ENCODE measurements around the gene PKHD1.
"Not testable (repeated sequence)": the region's sequence is repeated elsewhere in the genome, so short reads cannot be mapped to it uniquely, and the experiment has no call there.

PKHD1 gene

GRCh38 chr6:51986864-51987263 lies 100.5 kb downstream of the PKHD1 start:
- no peak for DNase-seq (ENCODE audit: low spot score)

DNA sequence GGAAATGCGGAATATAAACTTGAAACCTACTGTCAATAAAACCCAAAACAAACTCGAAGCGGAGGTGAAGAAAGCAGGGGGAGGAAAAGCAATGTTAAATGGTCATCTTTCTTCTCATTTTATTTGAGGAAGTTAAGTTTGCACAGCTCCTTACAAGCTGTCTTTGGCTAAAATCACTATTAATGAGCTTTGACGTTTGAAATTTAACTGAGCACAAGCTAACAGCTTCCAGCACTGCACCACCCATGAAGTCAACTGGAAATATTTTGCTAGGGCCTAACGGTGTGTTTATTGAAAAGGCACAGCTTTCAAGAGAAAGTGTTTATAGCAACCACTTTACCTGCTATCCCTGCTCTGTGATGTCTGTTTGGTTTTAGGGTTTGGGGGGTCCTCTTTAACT lies 103.8 kb downstream of the PKHD1 start:
- DNase-seq (ENCODE audit: low spot score), result no peak

DNA sequence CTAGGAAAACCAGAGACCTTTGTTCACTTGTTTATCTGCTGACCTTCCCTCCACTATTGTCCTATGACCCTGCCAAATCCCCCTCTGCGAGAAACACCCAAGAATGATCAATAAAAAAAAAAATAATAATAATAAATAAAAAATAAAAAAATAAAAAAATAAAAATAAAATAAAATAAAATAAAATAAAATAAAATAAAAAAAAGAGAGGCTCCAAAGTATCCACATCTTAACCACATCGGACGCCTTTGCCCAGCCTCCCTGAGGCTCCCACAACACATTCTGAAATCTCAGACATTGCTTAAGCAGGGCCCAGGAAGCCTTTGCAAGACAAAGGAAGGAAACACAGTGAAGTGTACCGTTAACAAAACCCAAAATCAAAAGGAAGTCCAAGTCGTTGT lies 104.7 kb downstream of the PKHD1 start:
- DNase-seq (ENCODE audit: low spot score), result not testable (repeated sequence)

GRCh38 chr6:51976374-51976773 lies 111.0 kb downstream of the PKHD1 start:
- DNase-seq (ENCODE audit: low spot score), result no peak

DNA sequence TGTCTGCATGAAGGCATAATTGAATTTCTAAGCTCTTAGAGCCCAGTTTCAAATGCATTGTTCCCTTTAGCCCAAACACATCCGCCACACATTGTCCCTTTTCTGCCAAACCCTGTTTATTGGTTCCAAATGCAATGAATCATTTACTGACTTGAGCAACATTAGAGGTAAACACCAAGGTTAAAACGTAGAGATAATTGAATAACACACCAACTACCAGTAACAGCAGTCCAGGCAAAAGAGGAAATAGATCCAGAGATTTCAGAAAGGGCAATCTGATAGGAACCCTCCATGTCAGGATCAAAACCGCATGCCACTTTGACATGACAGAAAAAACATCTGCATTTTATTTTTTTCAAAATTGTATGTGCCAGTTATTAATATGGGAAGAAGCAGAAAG lies 114.8 kb downstream of the PKHD1 start:
- DNase-seq (ENCODE audit: low spot score), result no peak

DNA sequence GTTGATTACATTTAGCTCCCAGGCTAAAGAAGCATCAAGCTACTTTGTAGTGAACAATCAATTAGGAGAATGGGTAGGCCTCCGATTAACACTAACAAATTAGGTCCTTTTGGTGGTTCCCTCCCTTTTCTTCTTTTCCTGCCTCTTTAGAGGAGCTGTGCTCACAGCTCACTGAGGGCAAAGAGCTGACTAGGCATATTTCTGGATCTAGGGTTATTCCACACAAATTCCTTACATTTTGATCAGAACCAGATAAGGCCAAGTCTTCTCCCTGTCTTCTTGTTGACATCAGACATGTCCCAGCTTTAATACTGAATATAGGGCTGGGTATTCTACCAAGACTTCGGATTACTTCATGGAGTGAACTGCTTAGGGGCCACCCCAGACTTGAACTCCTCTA lies 119.1 kb downstream of the PKHD1 start:
- DNase-seq (ENCODE audit: low spot score), result no peak

DNA sequence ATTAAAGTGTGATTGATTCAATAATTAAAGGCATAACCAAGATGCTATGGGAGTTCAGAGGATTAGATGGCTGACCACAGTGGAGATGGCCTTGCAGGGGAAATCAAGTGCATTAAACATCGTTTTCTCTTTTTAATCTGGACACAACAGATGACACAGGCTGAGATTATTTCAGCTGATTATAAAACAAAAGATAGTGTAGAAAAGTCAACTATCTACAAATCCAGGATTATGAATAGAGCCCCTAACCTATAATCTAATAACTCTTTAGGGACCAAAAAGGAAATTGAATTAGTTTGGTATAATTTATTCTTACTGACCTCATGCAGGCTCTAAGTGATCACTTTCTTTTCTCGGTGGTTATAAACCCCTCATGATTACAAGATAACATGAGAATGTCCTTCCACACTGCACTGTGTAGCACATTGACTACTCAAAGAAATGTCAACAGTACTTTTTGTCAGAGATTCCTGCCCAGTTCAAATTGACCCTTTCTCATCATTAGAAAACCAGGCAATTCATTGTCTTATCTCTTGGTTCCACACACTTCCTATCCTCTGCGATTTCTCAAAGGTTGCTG lies 122.1 kb downstream of the PKHD1 start:
- DNase-seq (ENCODE audit: low spot score), result no peak

DNA sequence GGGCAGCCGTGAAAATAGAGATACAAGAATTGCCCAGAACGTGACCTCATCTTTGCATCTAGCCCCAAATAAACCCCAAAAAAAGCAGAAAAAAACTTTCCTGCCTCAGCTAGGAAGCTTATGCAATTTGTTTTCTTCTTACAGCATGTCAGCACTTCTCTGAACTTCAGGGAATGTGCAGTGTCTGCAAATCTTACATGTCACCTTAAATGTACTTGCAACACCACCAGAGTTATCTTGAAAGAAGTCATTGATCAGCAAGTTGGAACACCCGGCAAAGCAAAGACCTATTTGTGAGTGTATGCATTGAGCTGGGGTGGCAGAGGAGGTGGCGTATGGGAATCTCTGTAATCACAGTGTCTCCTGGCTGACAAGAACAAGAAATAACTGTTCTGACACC lies 123.4 kb downstream of the PKHD1 start:
- DNase-seq (ENCODE audit: low spot score), result no peak

GRCh38 chr6:51962354-51962753 lies 125.1 kb downstream of the PKHD1 start:
- no peak for DNase-seq (ENCODE audit: low spot score)

GRCh38 chr6:51960419-51960818 lies 127.0 kb downstream of the PKHD1 start:
- DNase-seq (ENCODE audit: low spot score), result no peak

- DNase-seq (ENCODE audit: low spot score), result peak; percentile 30
These were observed 127.5 kb downstream of the PKHD1 start for GRCh38 chr6:51959744-51960383.

- no peak for DNase-seq (ENCODE audit: low spot score)
These were observed 132.7 kb downstream of the PKHD1 start for GRCh38 chr6:51954681-51955080.

GRCh38 chr6:51953246-51953645 lies 134.2 kb downstream of the PKHD1 start:
- no peak for DNase-seq (ENCODE audit: low spot score)

GRCh38 chr6:51951924-51952323 lies 135.5 kb downstream of the PKHD1 start:
- DNase-seq (ENCODE audit: low spot score), result no peak

DNA sequence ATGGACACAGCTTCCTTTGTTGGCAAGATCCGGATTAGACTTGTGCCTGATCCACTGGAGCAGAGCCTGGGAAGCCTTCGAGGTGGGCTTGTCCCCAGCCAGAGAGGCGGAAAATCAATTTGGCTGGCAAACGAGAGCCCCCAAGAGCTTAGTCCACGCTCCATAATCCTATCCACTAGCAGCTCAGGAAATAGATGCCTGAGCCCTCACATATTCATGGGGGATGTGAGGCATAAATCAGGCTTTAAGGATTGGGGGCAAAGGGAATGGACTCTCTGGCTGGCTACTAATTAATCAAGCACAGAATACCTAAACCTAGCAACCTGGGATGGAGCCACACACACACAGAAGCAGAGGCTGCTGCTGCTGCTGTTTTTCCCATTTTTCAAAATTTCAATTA lies 137.9 kb downstream of the PKHD1 start:
- DNase-seq (ENCODE audit: low spot score), result no peak

GRCh38 chr6:51939695-51940094 lies 147.7 kb downstream of the PKHD1 start:
- DNase-seq (ENCODE audit: low spot score), result not testable (repeated sequence)

GRCh38 chr6:51936531-51937290 lies 150.7 kb downstream of the PKHD1 start:
- no peak for DNase-seq (ENCODE audit: low spot score)

DNA sequence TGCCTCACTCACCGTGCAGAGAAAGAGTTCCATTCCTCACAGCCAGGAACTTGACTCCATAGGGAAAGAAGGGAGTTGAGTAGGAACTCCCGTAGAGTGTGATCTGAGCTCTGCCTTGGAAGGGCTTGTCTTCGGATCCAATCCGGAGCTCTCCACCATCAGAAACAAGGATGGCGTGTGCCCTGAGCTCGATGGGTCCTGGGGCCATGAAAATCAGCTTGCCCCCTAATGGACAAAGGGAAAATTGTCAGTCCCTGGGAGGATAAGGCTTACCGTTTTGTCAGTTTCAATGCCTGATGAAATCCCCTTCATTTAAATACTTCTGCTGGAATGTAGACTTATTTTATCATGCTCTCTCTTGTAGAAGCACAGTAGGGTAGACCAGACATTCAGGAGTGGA lies 153.3 kb downstream of the PKHD1 start:
- DNase-seq (ENCODE audit: low spot score), result no peak

GRCh38 chr6:51932956-51933355 lies 154.5 kb downstream of the PKHD1 start:
- no peak for DNase-seq (ENCODE audit: low spot score)

- no peak for DNase-seq (ENCODE audit: low spot score)
These were observed 156.8 kb downstream of the PKHD1 start for GRCh38 chr6:51930602-51931001.

DNA sequence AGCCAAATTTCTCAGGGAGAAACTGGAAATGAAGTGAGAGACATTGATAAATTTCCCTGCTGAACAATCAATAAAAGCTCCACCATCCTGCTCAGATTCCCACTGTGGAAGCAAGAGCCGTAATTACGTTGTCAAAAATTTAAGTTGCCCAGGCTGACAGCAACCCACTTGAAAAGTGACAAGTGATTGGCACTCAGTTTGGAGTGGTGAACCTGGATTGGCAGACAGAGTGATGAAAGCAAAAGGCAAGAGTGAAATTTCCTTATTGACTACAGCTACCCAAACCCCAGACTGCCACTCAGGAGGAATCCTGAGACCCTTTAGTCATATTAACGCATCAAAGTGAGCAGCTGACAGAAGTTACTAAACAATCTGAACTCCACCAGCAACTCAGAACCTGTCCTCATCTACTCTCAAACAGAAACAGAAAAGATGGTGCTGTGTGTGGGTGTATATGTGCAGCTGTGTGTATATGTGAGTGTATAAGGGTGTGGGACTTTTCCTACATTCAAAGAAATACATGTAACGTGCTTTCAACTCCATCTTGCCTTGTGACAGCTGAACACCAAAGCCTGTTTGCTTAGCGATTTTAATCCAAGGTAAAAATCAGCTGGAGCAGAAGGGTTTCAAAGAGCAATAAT lies 157.4 kb downstream of the PKHD1 start:
- no peak for DNase-seq (ENCODE audit: low spot score)

- no peak for DNase-seq (ENCODE audit: low spot score)
These were observed 159.1 kb downstream of the PKHD1 start for GRCh38 chr6:51928320-51928719.

DNA sequence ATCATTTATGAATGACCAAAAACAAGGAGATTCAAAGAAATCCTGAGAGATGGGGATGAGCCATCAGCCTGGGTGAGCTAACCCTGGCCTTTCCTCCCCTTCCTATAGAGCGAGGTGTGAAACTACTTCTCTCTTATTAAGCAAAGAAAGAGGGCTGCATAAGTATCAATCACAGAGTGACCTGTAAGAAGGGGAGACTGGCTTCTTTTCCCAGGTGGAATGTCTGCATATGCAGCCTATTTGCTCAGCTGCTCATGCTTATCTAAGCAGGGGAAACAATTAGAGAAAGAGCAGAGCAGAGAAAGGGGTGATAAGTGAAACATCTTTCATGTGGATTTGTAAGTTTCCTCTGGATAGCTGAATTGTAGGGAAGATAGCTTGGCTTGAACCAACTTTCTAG lies 160.0 kb downstream of the PKHD1 start:
- no peak for DNase-seq (ENCODE audit: low spot score)
